Central memory CD8-positive, alpha-beta T cell (primary cell): Measurements from ENCODE around the gene HBD.

Experiments
- ATAC-seq: fragments of 150-1000 bp; cut with Tn5 transposase; replicated peaks from 2 replicates; pipeline ENCODE4 v1.10.0; 2022; ENCODE audit warnings: mild to moderate bottlenecking, moderate FRiP score, moderate number of reproducible peaks; ENCODE audit not compliant: poor library complexity, severe bottlenecking; ENCODE audit errors: extremely low read depth
- DNase-seq, 2 donors: peaks; one replicate each; pipeline ENCODE4 v3.0.0; 2021; ENCODE audit warnings: low spot score in 2 of 2
- H3K27ac Mint-ChIP-seq: one replicate; pipeline ENCODE4 v1.8.0; 2022; ENCODE audit warnings: low read depth, mild to moderate bottlenecking, moderate library complexity, mixed read lengths
- H3K27me3 Mint-ChIP-seq: one replicate; pipeline ENCODE4 v1.8.0; 2022; ENCODE audit warnings: mixed read lengths
- H3K36me3 Mint-ChIP-seq: one replicate; pipeline ENCODE4 v1.8.0; 2022; ENCODE audit warnings: mild to moderate bottlenecking, moderate library complexity, mixed read lengths; ENCODE audit not compliant: insufficient read depth
- H3K4me1 Mint-ChIP-seq: one replicate; pipeline ENCODE4 v1.8.0; 2022; ENCODE audit warnings: mixed read lengths
- H3K4me3 Mint-ChIP-seq: one replicate; pipeline ENCODE4 v1.8.0; 2022; ENCODE audit warnings: mild to moderate bottlenecking, moderate library complexity, mixed read lengths
- H3K9me3 Mint-ChIP-seq: one replicate; pipeline ENCODE4 v1.8.0; 2022; ENCODE audit warnings: mixed read lengths

Gene HBD

GRCh38 chr11:5192738-5193137, 41.5 kb downstream of the HBD start:
- no peak for DNase-seq
- H3K27me3 Mint-ChIP-seq, result no peaks in the 10 kb centered on the region
- H3K36me3 Mint-ChIP-seq, result no peaks in the 10 kb centered on the region
- no peak for ATAC-seq
- no peak overlapping the region for H3K4me3 Mint-ChIP-seq
- no peak overlapping the region for H3K27ac Mint-ChIP-seq
- peaks cover 6% of the 10 kb centered on the region for H3K9me3 Mint-ChIP-seq
- H3K4me1 Mint-ChIP-seq, result no peaks in the 10 kb centered on the region

GRCh38 chr11:5188201-5188600, 46.1 kb downstream of the HBD start:
- no peaks in the 10 kb centered on the region for H3K4me1 Mint-ChIP-seq
- H3K4me3 Mint-ChIP-seq, result no peak overlapping the region
- DNase-seq, result no peak
- no peak for ATAC-seq
- H3K36me3 Mint-ChIP-seq, result no peaks in the 10 kb centered on the region
- H3K27ac Mint-ChIP-seq, result no peak overlapping the region
- H3K9me3 Mint-ChIP-seq, result peaks cover 6% of the 10 kb centered on the region
- no peaks in the 10 kb centered on the region for H3K27me3 Mint-ChIP-seq
